Natural killer cell (primary cell): ENCODE measurements around the gene MARCO. TPM values are rescaled to one million over a fixed set of nuclear protein-coding genes. Genes with fewer than 3 reads are reported as not detected.

Experiments used
- ATAC-seq, 3 donors: fragments of 150-1000 bp in 2 of 3; fragments of 200-7000 bp in 1 of 3; cut with Tn5 transposase; 1 replicate in 1 of 3; 2 replicates in 2 of 3; pipeline ENCODE4 v1.10.0; 2021; ENCODE audit warnings: mild to moderate bottlenecking in 2 of 3, moderate library complexity in 2 of 3
- DNase-seq, 2 donors: peaks; one replicate each; pipeline versions ENCODE4 v3.0.0 to v3.0.0-alpha.2; 2013 to 2021; ENCODE audit warnings: mixed read lengths in 1 of 2
- H3K27ac ChIP-seq: one replicate; pipeline ENCODE4 v1.5.1; 2013; ENCODE audit warnings: mild to moderate bottlenecking, low read length
- H3K27me3 ChIP-seq: one replicate; pipeline ENCODE4 v1.6.1; 2013; ENCODE audit warnings: low read length; ENCODE audit not compliant: control insufficient read depth, insufficient read depth
- H3K36me3 ChIP-seq: one replicate; pipeline ENCODE4 v1.6.1; 2013; ENCODE audit warnings: low read length; ENCODE audit not compliant: control insufficient read depth, insufficient read depth
- H3K4me1 ChIP-seq: one replicate; pipeline ENCODE4 v1.6.1; 2013; ENCODE audit warnings: low read length; ENCODE audit not compliant: control insufficient read depth, insufficient read depth
- H3K4me3 ChIP-seq: one replicate; pipeline ENCODE4 v1.5.1; 2013; ENCODE audit warnings: low read length
- H3K9me3 ChIP-seq: one replicate; pipeline ENCODE4 v1.6.1; 2013; ENCODE audit warnings: low read length; ENCODE audit not compliant: control insufficient read depth, insufficient read depth
- H3K27ac Mint-ChIP-seq, 2 donors: one replicate each; pipeline ENCODE4 v1.8.0; 2022; ENCODE audit warnings: mild to moderate bottlenecking in 2 of 2, mixed read lengths in 2 of 2, moderate library complexity in 1 of 2
- H3K27me3 Mint-ChIP-seq, 2 donors: one replicate each; pipeline ENCODE4 v1.8.0; 2022; ENCODE audit warnings: low read depth in 2 of 2, mixed read lengths in 2 of 2
- H3K36me3 Mint-ChIP-seq: one replicate; pipeline ENCODE4 v1.8.0; 2022; ENCODE audit warnings: mixed read lengths
- H3K4me1 Mint-ChIP-seq, 2 donors: one replicate each; pipeline ENCODE4 v1.8.0; 2022; ENCODE audit warnings: mixed read lengths in 2 of 2
- H3K4me3 Mint-ChIP-seq: one replicate; pipeline ENCODE4 v1.8.0; 2022; ENCODE audit warnings: mild to moderate bottlenecking, moderate library complexity, mixed read lengths
- H3K9me3 Mint-ChIP-seq, 2 donors: one replicate each; pipeline ENCODE4 v1.8.0; 2022; ENCODE audit warnings: mixed read lengths in 2 of 2
- CTCF ChIP-seq: fragments of 200-600 bp; IDR thresholded peaks from one replicate; pipeline ENCODE4 v1.8.0; 2022; ENCODE audit warnings: antibody characterized with exemption
- WGBS: methylation state at CpG from one replicate; pipeline ENCODE4 v1.1.7; 2013; ENCODE audit warnings: missing lambda C conversion rate; ENCODE audit not compliant: insufficient coverage; 5-methylcytosine and 5-hydroxymethylcytosine counted together
- intact Hi-C: fragments of 100-400 bp; cut with micrococcal nuclease; formaldehyde crosslinking; loops from one replicate; pipeline ENCODE4 v1.14.2; 2022
- total RNA-seq, 4 donors: library from RNA; stranded (reverse); fragments of 120-200 nt in 1 of 4; gene quantifications; one replicate each; pipeline versions ENCODE4 v1.2.3 to v1.2.4, GENCODE V29; 2013 to 2022

Gene MARCO
- total RNA-seq, 3 donors from 2014 or later (not counting 1 experiment from before 2014, with no cell fraction given): 0.38 to 0.75 TPM; not detected in 1

- Mint-ChIP-seq H3K4me1 (no peaks in the 10 kb centered on the region), H3K27me3 (peaks cover 0 to 2% of the 10 kb centered on the region in 2 donors), H3K9me3 (no peaks in the 10 kb centered on the region), H3K27ac (no peak overlapping the region), H3K36me3 (no peaks in the 10 kb centered on the region), H3K4me3 (no peak overlapping the region)
- no peaks in the 10 kb centered on the region for H3K36me3 ChIP-seq
- ATAC-seq (no peak), DNase-seq (no peak)
- no peaks in the 10 kb centered on the region for H3K9me3 ChIP-seq
- no peak overlapping the region for H3K4me3 ChIP-seq
- 85% methylated on average over 2 of the region's 2 CpGs for WGBS
- intact Hi-C loops: no loop called here
- no peaks in the 10 kb centered on the region for H3K27me3 ChIP-seq
- no peak for TF ChIP-seq CTCF
- H3K27ac ChIP-seq: no peak overlapping the region
- H3K4me1 ChIP-seq: no peaks in the 10 kb centered on the region
Observed at GRCh38 chr2:118987886-118988285, 45.9 kb downstream of the MARCO start.

- WGBS: 91% methylated on average over 5 of the region's 5 CpGs
- H3K27ac Mint-ChIP-seq: no peak overlapping the region
- intact Hi-C loops: no loop called here
- no peak for DNase-seq
- Histone ChIP-seq H3K4me3 (no peak overlapping the region), H3K36me3 (no peaks in the 10 kb centered on the region), H3K27me3 (no peaks in the 10 kb centered on the region), H3K9me3 (no peaks in the 10 kb centered on the region), H3K27ac (no peak overlapping the region), H3K4me1 (no peaks in the 10 kb centered on the region)
- H3K9me3 Mint-ChIP-seq: no peaks in the 10 kb centered on the region
- H3K27me3 Mint-ChIP-seq: peaks cover 0 to 2% of the 10 kb centered on the region in 2 donors
- no peak overlapping the region for H3K4me3 Mint-ChIP-seq
- H3K4me1 Mint-ChIP-seq: no peaks in the 10 kb centered on the region
- TF ChIP-seq CTCF: no peak
- no peaks in the 10 kb centered on the region for H3K36me3 Mint-ChIP-seq
- ATAC-seq: no peak
Observed at GRCh38 chr2:118988706-118989105, 46.7 kb downstream of the MARCO start.

GRCh38 chr2:118989481-118989880 lies 47.5 kb downstream of the MARCO start:
- no peak for TF ChIP-seq CTCF
- no peaks in the 10 kb centered on the region for H3K36me3 ChIP-seq
- Mint-ChIP-seq H3K9me3 (no peaks in the 10 kb centered on the region), H3K27me3 (peaks cover 0 to 2% of the 10 kb centered on the region in 2 donors), H3K36me3 (no peaks in the 10 kb centered on the region), H3K4me3 (no peak overlapping the region), H3K27ac (no peak overlapping the region), H3K4me1 (no peaks in the 10 kb centered on the region)
- ATAC-seq (no peak), DNase-seq (no peak)
- no peaks in the 10 kb centered on the region for H3K9me3 ChIP-seq
- WGBS: 51% methylated on average over 2 of the region's 2 CpGs
- intact Hi-C loops: no loop called here
- H3K4me3 ChIP-seq: no peak overlapping the region
- no peaks in the 10 kb centered on the region for H3K4me1 ChIP-seq
- no peaks in the 10 kb centered on the region for H3K27me3 ChIP-seq
- no peak overlapping the region for H3K27ac ChIP-seq

- Mint-ChIP-seq H3K27me3 (peaks cover 0 to 2% of the 10 kb centered on the region in 2 donors), H3K4me1 (no peaks in the 10 kb centered on the region), H3K4me3 (no peak overlapping the region), H3K36me3 (no peaks in the 10 kb centered on the region), H3K9me3 (no peaks in the 10 kb centered on the region), H3K27ac (no peak overlapping the region)
- Histone ChIP-seq H3K27me3 (no peaks in the 10 kb centered on the region), H3K27ac (no peak overlapping the region), H3K4me3 (no peak overlapping the region), H3K4me1 (no peaks in the 10 kb centered on the region), H3K36me3 (no peaks in the 10 kb centered on the region), H3K9me3 (no peaks in the 10 kb centered on the region)
- DNase-seq: no peak
- 88% methylated on average over 10 of the region's 10 CpGs for WGBS
- ATAC-seq: no peak
- TF ChIP-seq CTCF: no peak
- intact Hi-C loops: no loop called here
Observed at GRCh38 chr2:118990757-118991545, 49.0 kb downstream of the MARCO start.
